Left cardiac atrium (tissue), 4 donors: Measurements from ENCODE around the gene GNAO1. TPM values are rescaled to one million over a fixed set of nuclear protein-coding genes. Genes with fewer than 3 reads are reported as not detected.
"Not testable (repeated sequence)": the region's sequence is repeated elsewhere in the genome, so short reads cannot be mapped to it uniquely, and the experiment has no call there.

Source experiments
- ATAC-seq, 2 donors: fragments of 200-7000 bp; cut with Tn5 transposase; one replicate each; pipeline ENCODE4 v1.9.1; 2020; ENCODE audit warnings: mild to moderate bottlenecking in 2 of 2, moderate library complexity in 2 of 2
- DNase-seq: peaks from one replicate; pipeline ENCODE4 v3.0.0-alpha.2; 2020
- intact Hi-C, 2 donors: fragments of 100-400 bp; cut with DNase I; formaldehyde crosslinking; loops; one replicate each; pipeline versions ENCODE4 v1.14.1 to v1.15.1; 2022 to 2023
- microRNA-seq, 2 donors: library from miRNA; unstranded; fragments of <30 nt; microRNA quantifications; one replicate each; pipeline ENCODE4 v1.2.0, GENCODE V29; 2020
- total RNA-seq, 2 donors: library from RNA; stranded (reverse); fragmentation: NEBNext Ultra II Directional; extraction: Animal tissue kit (Norgen Biotek cat#: 25700); gene quantifications; one replicate each; pipeline ENCODE4 v1.2.1, GENCODE V29; 2021
- donor health status: DM: no; HTN: yes; CAD: no.
- donor health status: DM: no; HTN: yes; CAD: no; lungs with severe emphysema.
- donor health status: DM: yes; HTN: yes; CAD: no.
- donor health status: Dilated cardiomyopathy.

GNAO1 gene
- total RNA-seq, 2 donors from 2014 or later: 65.3 to 92.9 TPM

- DNase-seq, ATAC-seq, intact Hi-C loops: not testable (repeated sequence)
Observed at GRCh38 chr16:56380778-56381485, 189.6 kb downstream of the GNAO1 start.

- no peak for ATAC-seq
- intact Hi-C loops: no loop called here
- DNase-seq: no peak
Observed at GRCh38 chr16:56382459-56382858, 191.2 kb downstream of the GNAO1 start.

GRCh38 chr16:56382901-56383355 lies 191.6 kb downstream of the GNAO1 start:
- intact Hi-C loops: no loop called here
- peak in 1 of 2 donors; percentile 75 for ATAC-seq
- DNase-seq: no peak

GRCh38 chr16:56384074-56384721 lies 192.9 kb downstream of the GNAO1 start:
- no peak for DNase-seq
- peak in 1 of 2 donors; percentile 43 for ATAC-seq
- intact Hi-C loops: no loop called here

GRCh38 chr16:56387396-56387795 lies 196.1 kb downstream of the GNAO1 start:
- no peak for ATAC-seq
- intact Hi-C loops: no loop called here
- no peak for DNase-seq

DNA sequence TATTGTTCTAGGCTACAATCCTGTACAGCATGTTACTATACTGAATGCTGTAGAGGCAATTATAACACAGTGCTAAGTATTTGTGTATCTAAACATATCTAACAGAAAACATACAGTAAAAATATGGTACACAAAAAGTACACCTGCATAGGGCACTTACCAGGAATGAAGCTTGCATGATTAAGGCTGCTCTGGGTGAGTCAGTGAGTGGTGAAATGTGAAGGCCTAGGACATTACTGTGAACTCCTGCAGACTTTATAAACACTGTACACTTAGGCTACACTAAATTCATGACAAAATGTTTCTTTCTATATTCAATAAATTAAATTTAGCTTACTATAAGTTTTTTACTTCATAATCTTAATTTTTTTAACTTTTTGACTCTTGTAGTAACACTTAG lies 196.9 kb downstream of the GNAO1 start:
- ATAC-seq: no peak

DNA sequence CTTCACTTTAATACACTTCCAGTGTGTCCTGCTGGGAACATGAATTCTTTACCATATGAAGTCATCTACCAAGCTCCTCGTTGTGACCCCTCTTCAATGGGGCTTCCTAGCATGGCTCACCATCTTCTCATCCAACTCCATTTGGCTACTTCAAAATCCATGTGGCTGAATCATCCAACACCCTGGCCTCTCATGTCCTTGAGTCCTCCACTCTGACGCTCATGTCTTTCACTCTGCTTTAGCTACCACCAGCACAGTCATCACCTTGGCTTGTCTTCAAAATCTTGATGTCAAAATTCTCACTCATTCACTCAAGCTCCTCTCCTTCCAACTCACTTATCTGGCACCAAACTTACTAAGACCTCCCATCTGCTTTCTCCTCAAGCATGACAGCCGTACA lies 198.3 kb downstream of the GNAO1 start:
- ATAC-seq (peak in 1 of 2 donors; percentile 72), DNase-seq (no peak)
- intact Hi-C loops: no loop called here

More for the DNA sequence above, 196.9 kb downstream of the GNAO1 start:
- no peak for DNase-seq
- intact Hi-C loops: no loop called here

DNA sequence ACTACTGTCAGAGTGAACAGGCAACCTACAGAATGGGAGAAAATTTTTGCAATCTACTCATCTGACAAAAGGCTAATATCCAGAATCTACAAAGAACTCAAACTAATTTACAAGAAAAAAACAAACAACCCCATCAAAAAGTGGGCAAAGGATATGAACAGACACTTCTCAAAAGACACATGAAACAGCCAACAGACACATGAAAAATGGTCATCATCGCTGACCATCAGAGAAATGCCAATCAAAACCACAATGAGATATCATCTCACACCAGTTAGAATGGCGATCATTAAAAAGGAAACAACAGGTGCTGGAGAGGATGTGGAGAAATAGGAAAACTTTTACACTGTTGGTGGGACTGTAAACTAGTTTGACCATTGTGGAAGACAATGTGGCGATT lies 205.4 kb downstream of the GNAO1 start:
- intact Hi-C loops, ATAC-seq, DNase-seq: not testable (repeated sequence)

GRCh38 chr16:56399047-56399446 lies 207.8 kb downstream of the GNAO1 start:
- ATAC-seq: no peak
- DNase-seq: no peak
- intact Hi-C loops: no loop called here

DNA sequence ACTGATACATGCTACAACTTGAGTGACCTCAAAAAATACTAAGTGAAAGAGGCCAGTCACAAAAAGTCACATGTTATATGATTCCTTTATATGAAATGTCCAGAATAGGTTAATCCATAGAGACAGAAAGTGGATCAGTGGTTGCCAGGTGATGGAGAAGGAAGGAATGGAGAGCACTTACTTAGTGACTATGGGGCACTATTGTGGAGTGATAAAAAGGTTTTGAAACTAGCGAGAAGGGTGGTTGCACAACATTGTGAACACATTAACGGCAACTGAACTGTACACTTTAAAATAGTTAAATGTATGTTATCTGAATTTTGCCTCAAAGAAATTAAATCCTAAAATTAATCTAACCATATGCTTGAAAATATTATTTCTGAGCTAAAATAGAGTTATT lies 208.2 kb downstream of the GNAO1 start:
- intact Hi-C loops: no loop called here
- no peak for ATAC-seq

DNA sequence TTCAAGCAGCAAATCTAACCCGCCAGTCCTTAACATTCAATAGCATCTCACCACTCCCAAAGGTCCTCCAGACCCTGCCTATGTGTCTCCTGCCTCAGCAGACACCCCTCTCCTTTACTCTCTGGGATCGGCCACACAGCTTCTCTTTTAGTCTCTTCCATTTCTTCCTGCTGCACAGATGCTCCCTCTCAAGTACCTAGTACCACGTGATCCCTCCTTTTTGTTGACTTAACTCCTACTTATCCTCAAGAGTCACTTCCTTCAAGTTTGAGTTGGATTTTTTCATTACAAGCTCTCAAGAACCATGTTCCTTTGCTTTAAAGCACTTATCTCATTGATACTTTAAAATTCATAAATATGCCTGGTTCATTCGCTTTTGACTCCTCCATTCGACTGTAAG lies 209.2 kb downstream of the GNAO1 start:
- ATAC-seq: no peak
- DNase-seq: no peak
- intact Hi-C loops: no loop called here

More for the DNA sequence above, 208.2 kb downstream of the GNAO1 start:
- DNase-seq: no peak

DNA sequence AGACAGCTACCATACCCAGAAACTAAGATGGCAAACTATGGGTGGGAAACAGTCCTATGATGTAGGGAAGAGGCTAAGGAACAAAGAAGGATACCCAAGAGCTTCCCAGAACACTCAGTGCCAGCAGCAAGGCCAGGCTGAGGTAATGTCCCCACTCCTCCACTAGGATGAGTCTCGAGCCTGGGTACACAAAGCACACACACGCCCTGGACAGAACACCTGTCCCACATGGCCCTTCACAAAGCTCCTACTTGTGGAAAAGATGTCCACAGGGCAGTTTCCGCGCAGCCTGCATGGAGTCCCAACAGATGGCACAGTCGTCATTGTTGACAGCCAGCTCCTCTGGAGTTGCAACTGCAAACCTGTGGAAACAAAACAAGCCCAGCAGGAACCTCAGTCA lies 210.2 kb downstream of the GNAO1 start:
- intact Hi-C loops: no loop called here
- ATAC-seq (no peak), DNase-seq (no peak)

- no peak for DNase-seq
- intact Hi-C loops: no loop called here
Observed at GRCh38 chr16:56405977-56406672, 214.8 kb downstream of the GNAO1 start.

More at GRCh38 chr16:56405977-56406672, 214.8 kb downstream of the GNAO1 start:
- ATAC-seq: no peak

Small RNAs within 50 kb of the gene (microRNA-seq; reads per million reads assigned to microRNA genes)
- gene MIR3935: 0 to 0.27 reads per million in 2 donors

Other genes starting within 250 kb of the GNAO1 start
- gene AMFR, start 234.1 kb downstream of the GNAO1 start, total RNA-seq: 10 to 100 TPM; 78.6 to 94.4 TPM